ENCODE measurements around the gene MAN1C1. TPM values are rescaled to one million over a fixed set of nuclear protein-coding genes. Genes with fewer than 3 reads are reported as not detected.
"Not testable (repeated sequence)": the region's sequence is repeated elsewhere in the genome, so short reads cannot be mapped to it uniquely, and the experiment has no call there.

The MAN1C1 gene
- polyA plus RNA-seq, 3 donors = 3.1 to 18.2 (median 12.4) TPM

DNA sequence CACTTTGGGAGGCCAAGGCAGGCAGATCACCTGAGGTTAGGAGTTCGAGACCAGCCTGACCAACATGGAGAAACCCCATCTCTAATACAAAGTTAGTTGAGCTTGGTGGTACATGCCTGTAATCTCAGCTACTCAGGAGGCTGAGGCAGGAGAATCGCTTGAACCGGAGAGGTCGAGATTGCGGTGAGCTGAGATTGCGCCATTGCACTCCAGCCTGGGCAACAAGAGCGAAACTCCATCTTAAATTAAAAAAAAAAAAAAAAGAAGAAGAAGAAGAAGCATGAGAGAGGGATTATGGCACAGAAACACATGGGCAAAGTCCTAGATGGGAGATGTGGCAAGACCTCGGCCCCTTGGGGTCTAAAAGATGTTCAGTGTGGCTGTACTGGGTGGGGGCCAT is 82.5 kb downstream of the MAN1C1 start:
- H3K27ac ChIP-seq (ENCODE audit: low read depth, low read length) = not testable (repeated sequence)
- 95 to 96% (median 96%) methylated on average over 8 of the region's 8 CpGs for WGBS, 3 donors

DNA sequence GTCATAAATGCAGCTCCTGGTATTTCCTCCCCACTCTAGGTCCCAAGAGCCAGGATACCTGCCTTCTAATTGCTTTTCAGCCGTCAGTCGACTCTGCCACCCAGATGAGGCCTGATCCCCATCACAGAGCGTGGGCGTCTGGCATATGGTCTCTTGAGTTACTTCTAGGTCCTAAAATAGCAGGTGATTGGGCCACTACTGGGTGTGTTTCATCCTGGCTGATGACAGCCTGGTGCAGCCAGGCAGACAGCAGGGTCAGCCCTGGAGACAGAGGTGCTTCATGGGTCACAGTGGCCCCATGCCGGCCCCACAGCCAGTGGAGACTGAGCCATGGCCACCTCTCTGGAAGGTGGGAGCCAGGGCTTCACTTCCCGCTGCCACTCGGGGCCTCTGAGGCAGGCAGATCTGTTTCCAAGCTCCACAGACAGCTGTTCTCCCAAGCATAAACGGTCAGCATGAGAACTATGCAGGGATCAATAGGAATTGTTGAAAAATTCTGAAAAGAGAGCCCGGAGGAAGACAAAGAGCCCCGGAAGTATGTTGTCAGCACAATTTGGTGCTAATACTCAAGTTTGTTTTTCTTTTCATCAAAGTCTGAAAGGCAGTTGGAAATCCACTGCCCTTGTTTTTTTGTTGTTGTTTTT is 83.0 kb downstream of the MAN1C1 start:
- H3K27ac ChIP-seq (ENCODE audit: low read depth, low read length) = no peak overlapping the region
- 62 to 74% (median 74%) methylated on average over 10 of the region's 10 CpGs for WGBS, 3 donors

DNA sequence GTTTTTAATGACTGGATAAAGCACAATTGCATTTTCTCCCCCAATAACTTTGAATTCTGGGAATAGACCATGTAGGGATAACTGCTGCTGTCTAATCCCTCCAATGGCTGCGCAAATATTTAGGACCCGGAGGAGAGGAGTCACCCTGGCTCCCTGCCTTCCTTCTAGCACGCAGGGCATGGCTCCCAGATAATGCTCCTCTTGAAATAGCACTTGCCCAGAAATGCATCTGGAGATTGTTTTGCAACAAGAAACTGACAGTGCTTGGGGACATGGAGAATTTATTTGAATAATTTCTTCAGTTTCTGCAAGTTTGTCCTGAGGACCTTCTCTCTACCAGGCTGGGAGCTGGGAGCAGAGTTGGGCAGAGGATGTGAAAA is 83.5 kb downstream of the MAN1C1 start:
- H3K27ac ChIP-seq (ENCODE audit: low read depth, low read length) = peak overlapping the region; percentile 11
- 56 to 81% (median 65%) methylated on average over 3 of the region's 3 CpGs for WGBS, 3 donors

DNA sequence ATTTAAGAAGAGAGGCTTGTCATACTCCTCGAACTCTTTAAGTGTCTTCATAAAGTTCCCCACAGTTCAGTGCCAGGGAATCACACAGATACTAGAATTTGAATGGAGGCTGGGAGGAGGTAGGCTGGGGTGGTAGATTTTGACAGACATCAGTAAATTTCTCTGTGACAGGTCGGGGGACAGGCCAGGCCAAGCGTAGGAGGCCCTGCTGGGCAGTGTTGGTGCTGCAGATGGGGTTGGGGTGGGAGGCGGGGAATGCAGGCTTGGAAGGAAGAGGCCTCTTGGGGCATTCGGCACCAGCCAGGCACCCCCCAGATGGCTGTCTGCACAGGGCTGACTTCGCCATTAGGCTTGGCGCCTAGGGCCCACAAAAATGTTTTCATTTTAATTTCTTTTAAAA is 84.0 kb downstream of the MAN1C1 start:
- peak overlapping the region; percentile 11 for H3K27ac ChIP-seq (ENCODE audit: low read depth, low read length)
- WGBS, 3 donors = 67 to 73% (median 71%) methylated on average over 7 of the region's 7 CpGs

DNA sequence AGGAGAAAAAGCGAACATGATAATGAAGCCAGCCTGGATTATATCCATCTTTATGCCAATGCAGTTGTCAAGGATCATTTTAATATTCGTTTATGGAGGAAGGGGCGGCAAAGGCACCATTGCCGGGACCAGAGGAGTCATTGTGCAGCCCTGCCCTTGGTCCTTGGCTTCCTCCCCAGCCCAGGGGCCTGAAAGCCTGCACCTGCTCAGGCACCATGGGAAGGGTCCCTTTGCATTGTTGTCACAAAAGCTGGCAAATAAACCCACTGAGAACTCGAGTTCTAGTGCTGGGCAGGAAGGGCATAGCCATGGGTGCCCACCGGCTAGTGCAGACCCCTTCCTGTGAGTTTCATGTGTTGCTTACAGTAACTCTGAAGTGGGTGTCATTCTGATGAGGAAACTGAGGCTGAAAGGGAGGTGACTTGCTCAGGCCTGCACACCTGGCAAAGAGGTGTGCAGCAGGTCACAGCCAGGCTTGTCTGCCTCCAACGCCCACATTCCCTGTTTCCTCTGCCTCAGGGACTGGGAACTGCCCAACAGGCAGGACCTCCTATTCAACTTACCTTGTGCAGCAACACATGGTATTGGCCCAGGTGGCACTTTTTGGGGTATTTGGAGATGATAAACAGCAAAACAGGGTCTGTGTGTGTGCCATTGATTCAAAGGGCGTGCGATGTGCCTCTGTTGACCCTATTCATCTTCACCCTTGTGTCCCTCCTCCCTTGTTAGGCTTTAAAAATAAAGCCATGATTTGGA is 84.6 kb downstream of the MAN1C1 start:
- WGBS, 3 donors = 89 to 91% (median 89%) methylated on average over 9 of the region's 9 CpGs
- no peak overlapping the region for H3K27ac ChIP-seq (ENCODE audit: low read depth, low read length)

GRCh38 chr1:25702101-25702775 is 85.6 kb downstream of the MAN1C1 start:
- no peak overlapping the region for H3K27ac ChIP-seq (ENCODE audit: low read depth, low read length)
- 76 to 93% (median 89%) methylated on average over 11 of the region's 11 CpGs for WGBS, 3 donors

GRCh38 chr1:25703041-25703440 is 86.5 kb downstream of the MAN1C1 start:
- 95 to 99% (median 99%) methylated on average over 5 of the region's 5 CpGs for WGBS, 3 donors
- no peak overlapping the region for H3K27ac ChIP-seq (ENCODE audit: low read depth, low read length)

GRCh38 chr1:25703671-25704266 is 87.2 kb downstream of the MAN1C1 start:
- WGBS, 3 donors = 80 to 85% (median 83%) methylated on average over 6 of the region's 6 CpGs
- H3K27ac ChIP-seq (ENCODE audit: low read depth, low read length) = no peak overlapping the region

DNA sequence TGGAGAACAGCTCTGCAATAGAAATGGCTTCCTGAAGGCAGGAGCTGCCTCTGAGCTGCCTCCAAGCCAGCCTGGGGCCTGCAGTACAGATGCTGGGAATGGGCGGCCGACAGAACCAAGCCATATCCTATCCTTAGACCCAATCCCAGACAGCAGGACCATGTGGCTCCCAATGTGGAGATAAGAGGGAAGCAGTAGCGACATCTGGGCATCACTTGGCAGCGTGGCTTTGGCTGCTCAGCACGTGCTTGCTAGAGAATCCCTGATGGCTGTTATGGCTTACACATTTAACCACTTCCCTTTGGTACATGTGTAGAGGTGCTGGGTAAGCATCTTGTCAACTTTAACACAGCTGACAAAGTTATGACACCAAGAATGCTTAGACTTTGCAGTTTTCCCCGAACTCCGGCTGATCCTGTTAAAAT is 87.7 kb downstream of the MAN1C1 start:
- no peak overlapping the region for H3K27ac ChIP-seq (ENCODE audit: low read depth, low read length)
- 54 to 87% (median 59%) methylated on average over 7 of the region's 7 CpGs for WGBS, 3 donors

DNA sequence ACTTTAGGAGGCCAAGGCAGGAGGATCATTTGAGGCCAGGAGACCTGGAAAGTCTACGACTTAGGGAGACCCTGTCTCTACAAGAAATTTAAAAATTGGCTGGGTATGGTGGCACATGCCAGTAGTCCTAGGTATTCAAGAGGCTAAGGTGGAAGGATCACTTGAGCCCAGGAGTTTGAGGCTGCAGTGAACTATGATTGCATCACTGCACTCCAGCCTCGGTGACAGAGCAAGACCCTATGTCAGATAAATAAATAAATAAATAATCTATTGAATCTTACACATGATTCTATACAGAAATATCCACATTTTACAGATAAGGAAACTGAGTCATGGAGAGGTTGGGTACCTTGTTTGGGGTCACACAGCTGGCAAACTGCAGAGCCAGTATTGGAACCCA is 89.1 kb downstream of the MAN1C1 start:
- no peak overlapping the region for H3K27ac ChIP-seq (ENCODE audit: low read depth, low read length)
- WGBS, 3 donors = 84 to 87% (median 86%) methylated on average over 2 of the region's 2 CpGs

GRCh38 chr1:25706146-25707089 is 89.8 kb downstream of the MAN1C1 start:
- H3K27ac ChIP-seq (ENCODE audit: low read depth, low read length) = no peak overlapping the region
- 82 to 91% (median 89%) methylated on average over 8 of the region's 8 CpGs for WGBS, 3 donors

DNA sequence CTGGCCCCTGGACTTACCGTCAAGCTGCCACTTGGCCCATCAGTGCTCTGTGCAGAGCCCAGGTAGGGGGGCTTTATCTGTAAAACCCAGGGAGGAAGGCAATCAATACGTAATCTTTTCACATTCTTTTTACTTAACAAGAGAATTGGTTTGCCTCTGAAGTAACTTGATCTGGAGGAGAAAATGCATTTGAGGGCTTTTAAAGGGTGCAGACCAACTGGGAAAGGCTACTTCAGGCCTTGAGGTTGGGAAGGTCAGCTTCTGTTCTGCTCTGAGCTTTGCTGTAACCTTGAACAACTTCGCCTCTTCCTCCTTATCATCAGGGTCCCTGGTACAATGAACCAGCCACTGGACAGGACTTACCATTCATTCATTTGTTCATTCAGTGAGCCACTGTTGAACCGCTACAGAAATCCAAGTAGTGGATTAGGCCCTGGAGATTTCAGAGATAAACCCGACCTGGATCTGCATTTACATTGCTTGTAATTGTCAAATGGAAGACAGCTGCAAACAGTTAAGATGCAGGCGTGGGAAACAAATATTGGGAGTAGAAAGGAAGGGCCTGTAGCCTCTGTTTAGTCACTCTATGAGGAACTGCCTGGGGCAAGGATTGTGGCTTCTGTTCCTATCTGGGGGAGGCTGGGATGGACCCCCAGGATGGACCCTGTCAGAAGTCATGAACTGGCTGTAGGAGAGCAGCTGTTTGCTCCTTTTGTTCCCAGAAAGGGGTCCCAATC is 90.9 kb downstream of the MAN1C1 start:
- WGBS, 3 donors = 76 to 81% (median 78%) methylated on average over 6 of the region's 6 CpGs
- no peak overlapping the region for H3K27ac ChIP-seq (ENCODE audit: low read depth, low read length)

GRCh38 chr1:25710583-25711347 is 94.2 kb downstream of the MAN1C1 start:
- H3K27ac ChIP-seq (ENCODE audit: low read depth, low read length) = no peak overlapping the region
- WGBS, 3 donors = 91 to 95% (median 94%) methylated on average over 7 of the region's 7 CpGs

DNA sequence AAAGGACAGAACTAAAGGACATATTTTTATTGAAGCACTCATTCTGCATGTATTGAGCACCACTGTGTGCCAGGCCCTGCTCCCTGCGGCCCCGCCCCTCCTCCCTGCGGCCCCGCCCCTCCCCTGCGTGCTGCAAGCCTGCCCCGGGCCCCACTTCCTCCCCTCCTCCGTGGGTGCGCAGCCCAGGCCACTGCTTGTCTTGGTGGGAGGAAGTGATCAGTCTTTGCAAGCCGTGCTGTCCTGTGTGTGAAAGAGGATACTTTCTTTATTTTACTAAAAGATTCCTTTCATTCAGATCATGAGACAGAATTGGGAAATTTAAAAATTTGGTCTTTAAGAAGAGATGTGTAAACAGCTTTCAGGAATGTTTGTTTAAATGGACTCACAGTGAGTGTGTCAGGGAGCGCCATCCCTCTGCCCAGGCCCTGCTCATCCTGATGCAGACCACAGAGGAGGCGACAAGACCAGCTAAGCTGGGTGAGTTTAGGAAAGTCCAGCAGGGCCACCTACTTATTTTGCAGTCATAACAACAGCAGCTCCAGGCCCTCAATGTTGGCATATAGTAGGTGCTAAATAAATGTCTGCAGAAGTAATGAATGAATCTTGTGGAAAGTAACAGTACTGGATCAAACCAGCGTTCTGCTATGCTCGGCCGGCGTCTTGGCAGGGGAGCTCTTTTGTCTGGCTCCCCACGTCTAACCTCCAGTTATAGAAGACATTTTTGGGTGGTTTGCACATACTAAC is 95.1 kb downstream of the MAN1C1 start:
- H3K27ac ChIP-seq (ENCODE audit: low read depth, low read length) = no peak overlapping the region
- 46 to 82% (median 48%) methylated on average over 16 of the region's 16 CpGs for WGBS, 3 donors

GRCh38 chr1:25712299-25712970 is 95.8 kb downstream of the MAN1C1 start:
- no peak overlapping the region for H3K27ac ChIP-seq (ENCODE audit: low read depth, low read length)
- 90 to 94% (median 93%) methylated on average over 7 to 8 of the region's 8 CpGs for WGBS, 3 donors

DNA sequence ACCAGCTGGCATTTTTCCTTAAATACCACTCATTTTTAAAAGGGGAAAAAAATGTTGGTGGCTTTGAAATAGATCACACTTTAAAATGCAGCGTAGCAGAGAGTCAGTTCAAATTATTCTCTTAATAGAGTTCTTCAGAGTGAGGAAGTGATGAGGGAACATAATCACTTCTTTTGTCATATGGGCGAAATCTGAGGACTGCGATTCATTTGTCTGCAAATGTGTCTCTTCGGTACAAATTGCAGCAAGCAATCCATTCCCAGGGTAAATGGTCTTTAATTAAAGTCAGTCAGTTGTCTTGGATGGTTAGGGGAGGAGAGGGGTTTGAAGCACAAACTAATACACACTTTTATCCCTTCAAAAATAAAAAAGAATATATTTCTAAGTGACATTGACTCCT is 97.4 kb downstream of the MAN1C1 start:
- no peak overlapping the region for H3K27ac ChIP-seq (ENCODE audit: low read depth, low read length)
- WGBS, 3 donors = 82 to 95% (median 94%) methylated on average over 4 of the region's 4 CpGs
